Activated naive CD4-positive, alpha-beta T cell treated with Interleukin-2 at 50 U/mL for 16 hours (primary cell): ENCODE results near the gene SLC1A6.
"Not testable (repeated sequence)": the region's sequence is repeated elsewhere in the genome, so short reads cannot be mapped to it uniquely, and the experiment has no call there.

Experiments
- DNase-seq: peaks from one replicate; pipeline ENCODE4 v3.0.0-alpha.2; 2020

Gene SLC1A6

DNA sequence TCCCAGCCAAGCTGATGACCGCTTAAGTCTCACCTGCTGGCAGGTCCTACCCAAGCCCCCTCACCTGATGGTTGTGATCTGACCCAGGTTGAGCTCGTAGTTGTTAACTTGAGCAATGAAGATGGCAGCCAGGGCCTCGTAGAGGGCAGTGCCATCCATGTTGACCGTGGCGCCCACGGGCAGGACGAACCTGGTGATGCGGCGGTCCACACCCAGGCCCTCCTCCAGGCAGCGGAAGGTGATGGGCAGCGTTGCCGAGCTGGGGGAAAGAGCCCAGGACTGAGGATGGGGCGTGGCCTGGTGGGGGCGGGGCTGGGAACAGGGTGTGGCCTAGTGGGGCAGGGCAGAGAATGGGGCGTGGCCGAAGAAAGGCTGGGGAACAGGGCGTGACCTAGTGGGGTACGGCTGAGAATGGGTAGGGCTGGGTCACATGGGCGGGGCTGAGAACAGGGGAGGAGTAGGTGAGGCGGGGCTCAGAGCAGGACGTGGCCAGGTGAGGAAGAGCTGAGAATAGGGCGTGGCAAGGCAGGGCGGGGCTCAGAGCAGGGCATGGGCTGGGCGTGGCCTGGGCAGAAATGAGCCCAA, 25.5 kb downstream of the SLC1A6 start:
- no peak for DNase-seq

GRCh38 chr19:14952767-14953166, 26.9 kb downstream of the SLC1A6 start:
- no peak for DNase-seq

GRCh38 chr19:14950421-14950820, 29.2 kb downstream of the SLC1A6 start:
- DNase-seq, result no peak

- DNase-seq, result no peak
These were observed 29.8 kb downstream of the SLC1A6 start for GRCh38 chr19:14949876-14950275.

DNA sequence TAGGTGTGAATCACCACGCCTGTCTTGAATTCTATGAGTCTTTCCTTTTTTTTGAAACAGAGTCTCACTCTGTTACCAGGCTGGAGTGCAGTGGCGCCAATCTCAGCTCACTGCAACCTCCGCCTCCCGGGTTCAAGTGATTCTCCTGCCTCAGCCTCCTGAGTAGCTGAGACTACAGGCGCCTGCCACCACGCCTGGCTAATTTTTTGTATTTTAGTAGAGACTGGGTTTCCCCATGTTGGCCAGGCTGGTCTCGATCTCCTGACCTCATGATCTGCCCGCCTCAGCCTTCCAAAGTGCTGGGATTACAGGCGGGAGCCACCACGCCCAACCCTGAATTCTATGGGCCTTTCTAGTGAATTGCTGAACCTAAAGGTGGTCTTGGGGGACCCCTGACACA, 30.3 kb downstream of the SLC1A6 start:
- not testable (repeated sequence) for DNase-seq

DNA sequence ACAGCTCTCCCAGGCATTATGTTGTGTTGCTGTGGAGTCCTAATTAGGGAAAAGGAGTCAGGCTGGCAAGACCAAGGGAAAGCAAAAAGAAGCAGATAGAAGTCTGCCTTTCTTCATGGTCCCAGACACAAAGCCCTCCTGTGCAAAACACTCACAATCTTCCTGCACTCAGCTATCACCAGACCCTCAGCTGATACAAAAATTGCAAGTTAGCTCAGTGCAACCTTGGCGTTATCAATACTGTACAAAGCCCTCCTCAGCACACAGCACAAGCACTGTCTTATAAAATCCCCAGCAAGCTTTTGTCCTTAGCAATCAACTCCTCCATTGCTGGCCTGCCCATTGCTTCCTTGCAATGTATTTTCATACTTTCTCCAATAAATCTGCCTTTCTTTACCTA, 35.2 kb downstream of the SLC1A6 start:
- no peak for DNase-seq

DNA sequence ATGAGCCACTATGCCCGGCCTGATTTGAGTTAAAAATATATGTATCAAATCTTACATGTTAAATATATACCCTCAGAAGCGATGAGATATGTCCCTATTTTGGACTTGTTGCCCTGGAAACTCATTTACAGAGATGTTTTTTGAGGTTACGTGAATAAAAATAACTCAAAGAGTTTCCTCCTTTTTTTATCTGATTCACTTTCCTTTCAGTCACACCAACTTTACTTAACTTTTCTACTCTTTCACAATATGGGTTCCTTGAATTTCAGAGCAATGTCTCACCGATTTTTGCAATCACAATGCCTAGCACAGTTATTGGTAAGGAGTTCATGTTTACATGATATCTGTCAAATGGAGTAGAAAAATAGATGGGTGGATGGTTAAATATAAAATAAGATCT, 36.1 kb downstream of the SLC1A6 start:
- no peak for DNase-seq

GRCh38 chr19:14941189-14941588, 38.5 kb downstream of the SLC1A6 start, which contains the start of gene OR7C2:
OR7C2 (plus strand) TSS chr19:14941489; CDS start chr19:14941489, 0 bp downstream.
- no peak for DNase-seq

GRCh38 chr19:14940266-14940665, 39.4 kb downstream of the SLC1A6 start:
- DNase-seq, result no peak

DNA sequence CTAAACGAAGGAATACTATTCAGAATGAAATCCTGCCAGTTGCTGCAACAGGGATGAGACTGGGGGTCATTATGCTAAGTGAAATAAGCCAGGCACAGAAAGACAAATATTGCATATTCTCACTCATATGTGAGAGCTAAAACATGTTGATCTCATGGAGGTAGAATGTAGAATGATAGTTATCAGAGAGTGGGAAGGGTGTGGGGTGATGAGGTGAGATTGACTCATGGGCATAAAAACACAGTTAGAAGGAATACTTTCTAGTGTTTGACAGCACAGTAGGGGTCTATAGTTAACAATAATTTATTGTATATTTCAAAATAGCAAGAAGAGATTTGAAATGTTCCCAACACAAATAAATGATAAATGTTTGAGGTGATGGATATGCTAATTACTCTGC, 46.2 kb downstream of the SLC1A6 start:
- DNase-seq, result no peak

- DNase-seq, result no peak
These were observed 62.8 kb downstream of the SLC1A6 start for GRCh38 chr19:14916848-14917247.

DNA sequence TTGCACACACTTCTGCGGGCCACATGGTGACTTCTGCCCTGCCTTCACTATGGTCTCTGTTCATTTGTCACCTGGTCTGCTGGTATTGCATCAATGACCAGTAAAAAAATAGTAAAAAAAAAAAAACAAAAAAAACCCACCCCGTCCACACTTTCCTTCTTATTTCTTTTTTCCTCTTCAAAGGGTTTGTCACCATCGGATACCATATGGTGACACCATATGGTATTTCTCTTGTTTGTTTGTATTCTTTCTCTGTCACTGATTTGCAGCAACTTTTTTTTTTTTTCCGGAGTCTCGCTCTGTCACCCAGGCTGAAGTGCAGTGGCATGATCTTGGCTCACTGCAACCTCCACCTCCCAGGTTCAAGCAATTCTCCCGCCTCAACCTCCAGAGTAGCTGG, 64.5 kb downstream of the SLC1A6 start:
- no peak for DNase-seq

DNA sequence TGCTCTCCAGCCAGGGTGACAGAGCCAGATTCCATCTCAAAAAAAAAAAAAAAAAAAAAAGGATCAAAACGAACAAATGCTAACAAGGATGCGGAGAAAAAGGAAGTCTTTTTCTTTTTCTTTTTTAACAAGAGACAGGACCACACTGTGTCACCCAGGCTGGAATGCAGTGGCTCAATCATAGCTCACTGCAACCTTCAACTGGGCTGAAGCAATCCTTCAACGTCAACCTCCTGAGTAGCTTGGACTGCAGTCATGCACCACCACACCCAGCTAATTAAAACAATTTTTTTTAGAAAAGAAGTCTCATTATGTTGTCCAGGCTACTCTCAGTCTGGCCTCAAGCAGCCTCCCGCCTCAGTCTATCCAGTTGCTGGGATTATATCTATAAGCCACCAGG, 73.0 kb downstream of the SLC1A6 start:
- DNase-seq, result no peak

- DNase-seq, result no peak
These were observed 77.9 kb downstream of the SLC1A6 start for GRCh38 chr19:14901675-14902260.
